SK-N-MC (cell line): ENCODE data around the gene EFHD1.

Experiments
- EZH2 ChIP-seq: fragments of 200-600 bp; sonication (generic); IDR thresholded peaks from one replicate; pipeline ENCODE4 v1.6.1; 2017; ENCODE audit warnings: antibody characterized with exemption
- POLR2AphosphoS5 ChIP-seq: IDR thresholded peaks from 2 replicates; pipeline ENCODE4 v1.6.1; 2012; ENCODE audit warnings: mild to moderate bottlenecking, low read depth, low read length, borderline replicate concordance

GRCh38 chr2:232681527-232681926 lies 48.1 kb downstream of the EFHD1 start:
- TF ChIP-seq POLR2AphosphoS5 (no peak), EZH2 (no peak)
